GM12875 (cell line): ENCODE data around the gene LNX1.

Experiments used
- H3K4me3 ChIP-seq: one replicate; pipeline ENCODE4 v1.5.1; 2011; ENCODE audit warnings: low read depth, low read length, control low read depth
- TF ChIP-seq, protein P1 (sequence below): IDR thresholded peaks from 2 replicates; pipeline ENCODE4 v1.5.1; 2011; ENCODE audit warnings: low read depth, mild to moderate bottlenecking, control low read depth, inconsistent platforms, low read length, moderate library complexity, borderline replicate concordance; ENCODE audit not compliant: insufficient read depth

Gene LNX1

DNA sequence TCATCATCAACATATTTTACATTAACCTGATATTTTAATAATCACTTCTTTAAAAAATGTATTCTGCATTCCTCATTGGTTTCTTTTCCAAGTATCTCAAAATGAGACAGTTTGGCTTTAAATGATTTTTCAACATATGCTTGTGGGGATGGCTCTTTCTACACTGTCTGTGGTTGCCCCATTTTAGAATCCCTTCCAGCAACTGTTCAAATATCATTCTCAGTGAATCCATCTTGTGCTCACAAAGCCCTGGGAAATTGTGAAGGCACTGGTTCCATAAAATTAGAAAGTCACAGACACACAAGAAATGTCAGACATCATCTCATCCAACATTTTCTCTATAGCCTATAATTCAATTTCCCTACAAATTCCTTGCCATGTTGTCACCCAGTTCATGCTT is 103.5 kb downstream of the LNX1 start:
- TF ChIP-seq, protein P1, sequence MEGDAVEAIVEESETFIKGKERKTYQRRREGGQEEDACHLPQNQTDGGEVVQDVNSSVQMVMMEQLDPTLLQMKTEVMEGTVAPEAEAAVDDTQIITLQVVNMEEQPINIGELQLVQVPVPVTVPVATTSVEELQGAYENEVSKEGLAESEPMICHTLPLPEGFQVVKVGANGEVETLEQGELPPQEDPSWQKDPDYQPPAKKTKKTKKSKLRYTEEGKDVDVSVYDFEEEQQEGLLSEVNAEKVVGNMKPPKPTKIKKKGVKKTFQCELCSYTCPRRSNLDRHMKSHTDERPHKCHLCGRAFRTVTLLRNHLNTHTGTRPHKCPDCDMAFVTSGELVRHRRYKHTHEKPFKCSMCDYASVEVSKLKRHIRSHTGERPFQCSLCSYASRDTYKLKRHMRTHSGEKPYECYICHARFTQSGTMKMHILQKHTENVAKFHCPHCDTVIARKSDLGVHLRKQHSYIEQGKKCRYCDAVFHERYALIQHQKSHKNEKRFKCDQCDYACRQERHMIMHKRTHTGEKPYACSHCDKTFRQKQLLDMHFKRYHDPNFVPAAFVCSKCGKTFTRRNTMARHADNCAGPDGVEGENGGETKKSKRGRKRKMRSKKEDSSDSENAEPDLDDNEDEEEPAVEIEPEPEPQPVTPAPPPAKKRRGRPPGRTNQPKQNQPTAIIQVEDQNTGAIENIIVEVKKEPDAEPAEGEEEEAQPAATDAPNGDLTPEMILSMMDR = no peak
- no peak overlapping the region for H3K4me3 ChIP-seq

DNA sequence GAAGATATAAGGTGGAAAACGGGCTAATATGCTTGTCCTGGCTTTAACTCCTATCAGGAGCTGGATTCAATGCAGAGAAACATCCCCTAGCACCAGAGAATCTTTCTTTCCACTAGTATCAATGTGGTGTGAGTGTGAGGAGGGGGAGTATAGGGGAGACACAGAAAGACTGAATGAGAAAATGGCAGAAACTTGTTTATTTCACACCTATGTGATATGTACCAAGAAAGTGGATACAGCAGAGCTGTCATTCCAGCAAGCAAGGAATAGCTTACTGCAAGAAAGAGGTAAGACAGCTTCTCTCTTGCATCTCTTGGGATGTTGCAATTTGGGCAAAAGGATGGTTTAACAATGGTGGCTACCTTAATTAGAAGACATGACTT is 105.6 kb downstream of the LNX1 start:
- TF ChIP-seq, protein P1 = no peak
- no peak overlapping the region for H3K4me3 ChIP-seq

DNA sequence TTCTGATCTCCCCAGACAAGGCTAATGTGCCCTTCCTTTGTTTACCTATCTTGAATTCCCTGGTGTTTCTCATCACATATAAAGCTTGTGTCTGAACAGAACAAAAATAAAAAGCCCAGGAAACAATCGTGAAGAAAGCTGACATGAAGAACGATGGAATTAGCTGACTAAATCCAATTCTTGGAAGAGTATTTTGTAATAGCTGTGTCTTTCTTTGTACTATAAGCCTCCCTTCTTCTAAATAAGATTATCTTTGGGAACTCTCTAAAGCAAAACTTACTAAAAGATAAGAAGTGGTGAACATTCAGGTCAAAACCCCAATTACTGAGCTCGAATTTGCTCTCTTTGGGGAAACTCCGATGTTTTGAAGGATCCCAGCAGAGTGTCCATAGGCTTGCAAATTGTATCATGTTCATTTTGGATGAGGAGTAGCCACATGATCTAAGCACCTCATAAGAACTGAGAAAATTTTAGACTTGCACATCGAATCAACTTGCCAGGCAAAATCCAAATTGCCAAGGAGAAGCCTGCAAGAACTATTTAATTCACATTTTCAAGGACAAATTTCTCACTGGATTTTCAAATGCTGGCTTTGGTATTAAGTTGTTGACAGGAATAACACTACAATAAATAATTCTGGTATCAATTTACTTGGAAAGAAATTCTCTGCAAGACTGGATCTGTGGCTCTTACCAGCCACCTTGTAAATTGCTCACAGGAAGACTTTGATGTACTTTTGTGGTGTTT is 106.2 kb downstream of the LNX1 start:
- H3K4me3 ChIP-seq = no peak overlapping the region
- TF ChIP-seq, protein P1 = no peak

DNA sequence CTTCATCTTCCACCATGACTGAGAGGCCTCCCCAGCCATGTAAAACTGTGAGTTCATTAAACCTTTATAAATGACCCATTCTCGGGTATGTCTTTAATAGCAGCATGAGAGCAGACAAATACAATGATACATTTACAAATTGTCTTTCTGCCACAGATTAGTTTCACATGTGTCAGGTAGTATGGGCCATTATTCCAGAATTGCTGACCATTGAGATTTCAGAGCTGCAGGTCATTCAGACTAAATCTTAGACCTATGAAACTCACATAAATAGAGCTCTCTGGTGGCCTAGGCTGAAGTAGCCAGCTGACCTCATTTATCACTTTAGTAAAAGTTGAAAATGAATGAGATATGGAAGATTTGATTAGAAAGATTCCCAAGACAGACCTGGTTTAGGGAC is 108.0 kb downstream of the LNX1 start:
- H3K4me3 ChIP-seq = no peak overlapping the region
- TF ChIP-seq, protein P1 = no peak

DNA sequence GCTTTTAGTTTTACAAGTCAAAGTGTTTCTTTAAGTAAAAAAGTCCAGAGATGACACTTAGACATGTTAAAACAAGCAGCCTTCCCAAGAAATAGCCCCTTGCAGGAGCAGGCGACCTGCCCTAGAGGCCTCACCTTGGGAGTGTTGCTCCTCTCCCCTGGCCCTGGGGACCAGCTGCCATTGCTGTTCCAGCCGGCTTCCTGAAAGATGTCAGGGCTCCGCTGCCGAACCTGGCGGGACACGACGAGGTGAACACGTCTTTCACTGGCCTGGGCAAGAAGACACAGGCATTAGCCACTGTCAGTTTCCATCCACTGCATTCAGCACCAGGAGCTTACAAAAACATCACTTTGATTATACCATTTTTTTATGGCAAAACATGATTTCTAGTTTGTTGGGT is 109.7 kb downstream of the LNX1 start:
- no peak overlapping the region for H3K4me3 ChIP-seq
- TF ChIP-seq, protein P1 = no peak

DNA sequence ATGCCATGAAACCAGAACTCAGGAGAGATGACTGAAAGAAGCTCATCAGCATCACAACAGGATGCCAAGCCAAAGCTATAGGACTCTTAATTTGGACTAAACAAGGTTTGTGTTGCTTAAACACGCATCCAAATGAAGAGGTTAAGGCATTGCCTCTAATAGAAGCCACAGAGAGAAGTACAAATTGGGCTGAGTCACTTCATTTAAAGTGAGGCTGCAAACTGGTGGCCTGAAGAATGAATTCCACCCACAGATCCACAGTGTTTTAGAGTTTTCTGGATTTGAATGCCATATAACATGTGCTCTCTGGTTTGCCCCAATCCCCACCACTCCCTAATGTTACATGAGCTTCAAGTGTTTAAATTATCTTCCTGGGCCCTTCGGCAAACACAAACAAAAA is 110.4 kb downstream of the LNX1 start:
- TF ChIP-seq, protein P1 = no peak
- H3K4me3 ChIP-seq = no peak overlapping the region

DNA sequence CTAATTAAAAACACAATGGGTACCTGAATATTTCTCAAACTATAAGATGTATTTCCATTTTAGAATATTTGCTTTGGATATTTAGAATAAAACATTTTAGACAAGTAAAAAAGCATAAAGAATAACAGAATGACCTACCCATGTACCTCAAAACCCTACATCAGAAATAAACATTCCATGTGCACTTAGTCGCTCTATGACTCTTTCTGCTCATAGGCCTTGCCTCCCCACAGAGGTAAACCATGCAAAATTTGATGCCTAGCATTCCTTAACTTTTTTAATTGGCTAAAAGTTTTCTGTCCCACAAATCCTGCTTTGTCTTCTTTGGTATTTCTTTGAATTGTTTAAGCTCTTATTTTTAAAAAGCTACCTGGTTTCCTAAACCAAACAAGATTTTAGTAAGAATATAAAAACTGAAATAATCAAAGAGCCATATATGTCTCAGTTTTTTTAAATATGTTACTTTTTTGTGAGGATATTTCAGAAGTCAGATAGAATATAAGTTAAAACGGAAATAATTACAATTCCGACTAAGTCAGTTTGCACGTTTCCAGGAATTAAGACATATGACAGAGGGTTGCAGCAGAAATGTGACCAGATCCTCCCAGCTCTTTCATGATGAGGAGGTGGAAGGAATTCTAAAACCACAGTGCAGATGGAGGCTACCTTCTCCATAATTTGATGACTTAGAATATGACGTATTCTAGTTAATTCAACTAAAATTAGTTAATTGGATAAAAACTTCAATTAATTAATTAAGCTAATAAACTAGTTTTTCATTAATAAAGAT is 111.4 kb downstream of the LNX1 start:
- no peak overlapping the region for H3K4me3 ChIP-seq
- TF ChIP-seq, protein P1 = no peak
